Measurements from ENCODE around the gene AQP2.
A peak's percentile ranks its signal among the peaks of the same experiment; 100 is the strongest.

The AQP2 gene

GRCh38 chr12:49954863-49955830, 4.6 kb downstream of the AQP2 start:
- no peaks in the 10 kb centered on the region for H3K9me3 ChIP-seq
- peaks cover 71% of the 10 kb centered on the region for H3K27me3 ChIP-seq
- H3K4me1 ChIP-seq: peaks cover 80% of the 10 kb centered on the region
- no peaks in the 10 kb centered on the region for H4K20me1 ChIP-seq
- H3K9ac ChIP-seq: no peak overlapping the region
- TF ChIP-seq Cebpa-rat (IDR thresholded peaks at IDR 0.05): no peak
- no peaks in the 10 kb centered on the region for H3K36me3 ChIP-seq
- no peak overlapping the region for H3K27ac ChIP-seq
- H3K4me2 ChIP-seq: peak overlapping the region; percentile 73
- no peak overlapping the region; the same call in 1 of the 2 replicates for H3K4me3 ChIP-seq

DNA sequence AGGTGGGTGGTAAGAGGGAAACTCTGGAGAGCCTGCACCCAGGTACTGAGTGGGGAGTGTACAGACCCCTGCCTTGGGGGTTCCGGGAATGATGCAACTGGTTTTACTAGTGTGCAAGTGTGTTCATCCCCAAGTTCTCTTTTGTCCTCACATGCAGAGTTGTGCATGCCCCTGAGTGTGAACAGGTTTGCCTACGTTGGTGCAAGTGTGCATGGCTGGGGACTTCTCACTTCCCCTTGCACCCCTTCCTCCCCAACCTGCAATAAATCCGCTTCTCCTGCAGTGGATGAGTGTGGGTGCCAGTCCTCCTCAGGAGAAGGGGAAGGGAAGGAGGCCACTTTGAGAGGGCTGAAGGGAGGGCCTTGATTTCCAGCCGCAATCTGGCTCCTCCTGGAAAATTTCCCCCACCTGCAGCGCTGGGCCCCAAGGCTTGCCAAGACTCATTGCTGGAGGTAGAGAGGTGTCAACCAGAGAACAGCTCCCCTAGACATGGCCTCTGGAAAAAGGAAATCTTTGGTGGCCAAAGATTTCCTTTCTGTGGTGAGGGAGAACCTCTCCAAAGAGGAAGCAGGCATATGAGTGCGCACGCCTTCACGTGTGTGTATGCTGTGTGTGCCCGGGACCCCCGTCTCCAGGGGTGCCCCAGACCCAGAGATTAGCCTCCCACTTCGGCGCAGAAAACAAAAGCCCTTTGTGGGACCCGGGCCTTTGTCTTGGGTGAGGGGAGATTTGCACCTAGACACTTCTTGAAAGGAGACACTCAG, 5.5 kb downstream of the AQP2 start:
- TF ChIP-seq Cebpa-rat (IDR thresholded peaks at IDR 0.05): no peak
- Histone ChIP-seq H3K36me3 (no peaks in the 10 kb centered on the region), H3K4me1 (peaks cover 83% of the 10 kb centered on the region), H4K20me1 (no peaks in the 10 kb centered on the region), H3K4me3 (no peak overlapping the region; the same call in 1 of the 2 replicates), H3K9ac (no peak overlapping the region), H3K9me3 (no peaks in the 10 kb centered on the region), H3K4me2 (peak overlapping the region; percentile 73), H3K27me3 (peaks cover 80% of the 10 kb centered on the region), H3K27ac (no peak overlapping the region)

- no peaks in the 10 kb centered on the region for H3K36me3 ChIP-seq
- H3K4me3 ChIP-seq: no peak overlapping the region
- H3K9me3 ChIP-seq: no peaks in the 10 kb centered on the region
- H3K4me2 ChIP-seq: peak overlapping the region; percentile 73
- peaks cover 80% of the 10 kb centered on the region for H3K4me1 ChIP-seq
- H3K27ac ChIP-seq: no peak overlapping the region
- TF ChIP-seq Cebpa-rat (IDR thresholded peaks at IDR 0.05): no peak
- peaks cover 89% of the 10 kb centered on the region for H3K27me3 ChIP-seq
- H4K20me1 ChIP-seq: no peaks in the 10 kb centered on the region
- no peak overlapping the region for H3K9ac ChIP-seq
Observed at GRCh38 chr12:49956663-49957569, 6.4 kb downstream of the AQP2 start.

DNA sequence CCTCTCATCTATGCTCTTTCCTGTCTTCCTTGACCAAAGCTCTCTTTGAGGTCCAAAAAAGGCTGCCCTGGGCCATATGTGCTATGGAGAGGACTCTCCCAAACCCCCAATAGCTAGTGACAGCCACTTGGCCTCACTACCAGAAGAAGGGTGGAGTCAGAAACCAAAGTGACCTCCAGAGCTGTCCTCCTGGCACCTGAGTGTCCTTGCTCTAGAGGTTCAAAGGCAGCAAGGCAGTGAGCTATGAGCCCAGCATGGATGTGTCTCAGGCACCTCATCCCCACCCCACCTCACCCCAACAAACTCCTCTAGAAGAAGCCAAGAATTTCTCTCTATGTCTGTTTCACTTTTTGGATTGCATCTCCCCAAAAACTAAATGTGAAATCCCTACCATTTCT, 7.0 kb downstream of the AQP2 start:
- Histone ChIP-seq H3K27me3 (peaks cover 95% of the 10 kb centered on the region), H3K4me2 (0 out of 2 replicates have a peak overlapping the region, but pooled peaks have one; percentile 73), H3K27ac (no peak overlapping the region), H3K9me3 (no peaks in the 10 kb centered on the region), H3K4me3 (no peak overlapping the region), H3K4me1 (peaks cover 73% of the 10 kb centered on the region), H3K9ac (no peak overlapping the region), H4K20me1 (no peaks in the 10 kb centered on the region), H3K36me3 (no peaks in the 10 kb centered on the region)
- TF ChIP-seq Cebpa-rat (IDR thresholded peaks at IDR 0.05): no peak

DNA sequence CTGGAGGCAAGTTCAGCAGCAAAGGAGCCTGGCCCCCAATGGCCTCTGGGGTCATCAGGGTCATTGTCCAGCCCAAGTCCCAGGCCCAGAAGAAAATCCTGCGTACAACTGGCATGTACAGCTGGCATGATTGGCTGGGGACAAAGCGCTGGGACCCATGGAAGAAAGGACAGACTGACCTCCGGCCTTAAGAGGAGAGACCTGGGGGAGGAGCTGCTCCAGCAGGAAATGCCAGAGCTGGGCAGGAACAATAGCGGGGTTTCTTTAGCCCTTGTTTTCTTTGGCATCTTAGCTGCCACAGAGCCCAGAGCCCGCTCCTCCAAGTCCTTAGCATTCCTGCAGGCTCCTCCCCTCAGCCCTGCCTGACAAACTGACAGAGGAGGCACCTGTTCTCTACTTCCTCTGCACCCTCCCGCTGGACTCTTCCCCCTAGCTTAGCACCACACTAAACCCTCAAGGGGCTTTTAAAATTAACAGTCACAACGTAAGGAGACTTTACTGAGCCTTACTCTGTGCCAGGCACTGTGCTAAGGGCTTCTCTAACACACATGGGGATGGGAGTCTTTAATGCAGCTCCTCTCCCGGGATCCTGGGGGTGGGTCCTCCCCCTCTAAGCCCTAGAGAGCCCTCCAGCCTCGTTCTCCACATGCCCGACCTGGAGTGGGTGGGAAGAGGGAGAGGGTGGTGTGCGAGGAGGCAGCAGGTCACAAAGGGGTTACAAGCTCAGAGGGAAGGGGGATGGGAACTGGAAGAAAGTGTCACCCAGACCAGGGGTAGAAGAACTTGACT, 9.3 kb downstream of the AQP2 start:
- Histone ChIP-seq H3K27me3 (peaks cover 100% of the 10 kb centered on the region), H3K9me3 (no peaks in the 10 kb centered on the region), H3K27ac (peak overlapping the region; percentile 76), H3K4me3 (peak overlapping the region; percentile 66), H3K4me1 (peaks cover 62% of the 10 kb centered on the region), H3K9ac (peak overlapping the region; percentile 55; the same call in 1 of the 2 replicates), H3K36me3 (no peaks in the 10 kb centered on the region), H3K4me2 (peak overlapping the region; percentile 94), H4K20me1 (no peaks in the 10 kb centered on the region)
- TF ChIP-seq Cebpa-rat (IDR thresholded peaks at IDR 0.05): no peak

DNA sequence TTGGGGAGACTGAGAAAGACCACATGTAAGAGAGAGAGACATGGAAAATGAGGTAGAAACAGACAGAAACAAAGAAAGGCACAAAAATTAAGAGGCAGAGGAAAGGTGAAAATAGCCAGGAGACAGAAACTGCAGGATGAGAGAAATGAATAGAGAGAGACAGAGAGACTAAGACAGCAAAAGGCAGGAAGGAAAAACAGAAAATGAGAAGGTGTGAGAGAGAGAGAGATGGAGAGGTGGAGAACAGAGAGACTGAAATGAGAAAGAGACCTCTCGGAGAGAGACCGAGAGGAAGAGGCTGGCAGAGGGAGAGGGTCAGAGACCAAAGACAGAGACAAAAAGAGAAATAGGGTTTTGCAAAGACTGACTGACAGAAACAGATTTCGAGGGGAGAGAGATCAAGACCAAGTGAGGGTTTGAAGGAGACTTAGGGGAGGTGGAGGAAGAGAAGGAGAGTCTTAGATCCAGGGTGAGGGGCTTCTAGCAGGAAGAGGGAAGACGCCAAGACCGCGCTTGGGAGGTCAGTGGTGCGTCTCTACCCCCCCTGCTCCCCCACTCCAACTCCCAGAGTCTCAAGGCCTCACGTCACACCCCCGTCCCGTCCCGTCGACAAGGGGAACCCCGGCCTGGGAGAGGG, 10.1 kb downstream of the AQP2 start:
- H3K4me1 ChIP-seq: peaks cover 57% of the 10 kb centered on the region
- peak overlapping the region; percentile 76 for H3K27ac ChIP-seq
- peak overlapping the region; percentile 55 for H3K9ac ChIP-seq

GRCh38 chr12:49961111-49961922, 10.8 kb downstream of the AQP2 start, which contains the start of gene AQP5:
Gene AQP5 (plus strand): TSS chr12:49961872. CDS start chr12:49962018, 146 bp downstream.
- H3K4me1 ChIP-seq: peaks cover 50% of the 10 kb centered on the region
- no peak for TF ChIP-seq Cebpa-rat (IDR thresholded peaks at IDR 0.05)
- H3K36me3 ChIP-seq: no peaks in the 10 kb centered on the region
- H3K4me3 ChIP-seq: peak within 1 kb of the TSS; percentile 66
- H3K9me3 ChIP-seq: no peaks in the 10 kb centered on the region
- peak within 1 kb of the TSS; percentile 94 for H3K4me2 ChIP-seq
- H4K20me1 ChIP-seq: no peaks in the 10 kb centered on the region
- peak within 1 kb of the TSS; percentile 76 for H3K27ac ChIP-seq
- H3K9ac ChIP-seq: peak within 1 kb of the TSS; percentile 55
- H3K27me3 ChIP-seq: peaks cover 99% of the 10 kb centered on the region

More for the DNA sequence above, 10.1 kb downstream of the AQP2 start:
- Histone ChIP-seq H3K9me3 (no peaks in the 10 kb centered on the region), H3K4me2 (peak overlapping the region; percentile 94), H3K36me3 (no peaks in the 10 kb centered on the region), H3K4me3 (peak overlapping the region; percentile 66), H3K27me3 (peaks cover 99% of the 10 kb centered on the region), H4K20me1 (no peaks in the 10 kb centered on the region)
- no peak for TF ChIP-seq Cebpa-rat (IDR thresholded peaks at IDR 0.05)

Data from BLaER1 (cell line).